Measurements from ENCODE around the gene PAGE1. TPM values are rescaled to one million over a fixed set of nuclear protein-coding genes. Genes with fewer than 3 reads are reported as not detected.
"Not testable (repeated sequence)": the region's sequence is repeated elsewhere in the genome, so short reads cannot be mapped to it uniquely, and the experiment has no call there.

The PAGE1 gene
- not detected in 2 replicates for total RNA-seq (2014; rRNA removed; shearing (Covaris generic); ENCODE audit: low replicate concordance)

GRCh38 chrX:49695276-49696180 lies at the start of gene PAGE1:
Gene PAGE1, minus strand, starts transcription at chrX:49695984. Its CDS starts 1,214 bp downstream, at chrX:49694770.
- Histone ChIP-seq H3K4me1 (ENCODE audit: low read length) (no peaks in the 10 kb centered on the region), H3K9me2 (replicated peaks; ENCODE audit: insufficient read depth, low read length) (no peaks in the 10 kb centered on the region), H2AFZ (ENCODE audit: low read length) (no peak within 1 kb of the TSS), H3K9me3 (ENCODE audit: low read length) (no peaks in the 10 kb centered on the region), H3K27ac (ENCODE audit: low read length) (no peak within 1 kb of the TSS), H3K4me2 (ENCODE audit: low read depth, low read length, poor library complexity, severe bottlenecking) (no peak within 1 kb of the TSS), H3K9ac (ENCODE audit: low read length) (no peak within 1 kb of the TSS), H3K79me2 (ENCODE audit: low read length) (no peaks in the 10 kb centered on the region), H3K36me3 (ENCODE audit: insufficient read depth, low read length) (no peaks in the 10 kb centered on the region), H4K20me1 (ENCODE audit: insufficient read depth, low read depth, low read length) (no peaks in the 10 kb centered on the region), H3K4me3 (ENCODE audit: low read length) (no peak within 1 kb of the TSS), H3K27me3 (ENCODE audit: low read length) (no peaks in the 10 kb centered on the region)
- no peak for DNase-seq

GRCh38 chrX:49741501-49741900 lies 45.7 kb upstream of the PAGE1 start:
- H3K36me3 ChIP-seq (ENCODE audit: insufficient read depth, low read length); H3K4me1 ChIP-seq (ENCODE audit: low read length); DNase-seq; H4K20me1 ChIP-seq (ENCODE audit: insufficient read depth, low read depth, low read length); H3K9me3 ChIP-seq (ENCODE audit: low read length); H3K4me3 ChIP-seq (ENCODE audit: low read length); H3K4me2 ChIP-seq (ENCODE audit: low read depth, low read length, poor library complexity, severe bottlenecking); H3K27ac ChIP-seq (ENCODE audit: low read length); H3K79me2 ChIP-seq (ENCODE audit: low read length); H2AFZ ChIP-seq (ENCODE audit: low read length); H3K9me2 ChIP-seq (replicated peaks; ENCODE audit: insufficient read depth, low read length); H3K27me3 ChIP-seq (ENCODE audit: low read length); H3K9ac ChIP-seq (ENCODE audit: low read length): not testable (repeated sequence)

- no peak for DNase-seq
- Histone ChIP-seq H3K9me3 (ENCODE audit: low read length) (no peaks in the 10 kb centered on the region), H3K36me3 (ENCODE audit: insufficient read depth, low read length) (no peaks in the 10 kb centered on the region)
Observed at GRCh38 chrX:49727847-49728246, 32.1 kb upstream of the PAGE1 start.

GRCh38 chrX:49726966-49727365 lies 31.2 kb upstream of the PAGE1 start:
- no peak for DNase-seq
- H4K20me1 ChIP-seq (ENCODE audit: insufficient read depth, low read depth, low read length): no peaks in the 10 kb centered on the region
- no peaks in the 10 kb centered on the region for H3K9me3 ChIP-seq (ENCODE audit: low read length)
- no peak overlapping the region for H3K4me2 ChIP-seq (ENCODE audit: low read depth, low read length, poor library complexity, severe bottlenecking)
- no peak overlapping the region for H2AFZ ChIP-seq (ENCODE audit: low read length)
- H3K9ac ChIP-seq (ENCODE audit: low read length): no peak overlapping the region
- H3K27ac ChIP-seq (ENCODE audit: low read length): no peak overlapping the region
- H3K27me3 ChIP-seq (ENCODE audit: low read length): no peaks in the 10 kb centered on the region
- H3K79me2 ChIP-seq (ENCODE audit: low read length): no peaks in the 10 kb centered on the region
- no peak overlapping the region for H3K4me3 ChIP-seq (ENCODE audit: low read length)
- H3K36me3 ChIP-seq (ENCODE audit: insufficient read depth, low read length): no peaks in the 10 kb centered on the region
- no peaks in the 10 kb centered on the region for H3K9me2 ChIP-seq (replicated peaks; ENCODE audit: insufficient read depth, low read length)
- peaks cover 7% of the 10 kb centered on the region for H3K4me1 ChIP-seq (ENCODE audit: low read length)

More at GRCh38 chrX:49727847-49728246, 32.1 kb upstream of the PAGE1 start:
- Histone ChIP-seq H3K27ac (ENCODE audit: low read length) (no peak overlapping the region), H3K9me2 (replicated peaks; ENCODE audit: insufficient read depth, low read length) (no peaks in the 10 kb centered on the region), H3K27me3 (ENCODE audit: low read length) (no peaks in the 10 kb centered on the region), H3K79me2 (ENCODE audit: low read length) (no peaks in the 10 kb centered on the region), H4K20me1 (ENCODE audit: insufficient read depth, low read depth, low read length) (no peaks in the 10 kb centered on the region), H3K4me2 (ENCODE audit: low read depth, low read length, poor library complexity, severe bottlenecking) (no peak overlapping the region), H3K4me1 (ENCODE audit: low read length) (peaks cover 7% of the 10 kb centered on the region), H3K4me3 (ENCODE audit: low read length) (no peak overlapping the region), H3K9ac (ENCODE audit: low read length) (no peak overlapping the region), H2AFZ (ENCODE audit: low read length) (no peak overlapping the region; the same call in 1 of the 2 replicates)

- Histone ChIP-seq H3K79me2 (ENCODE audit: low read length) (no peaks in the 10 kb centered on the region), H3K4me3 (ENCODE audit: low read length) (no peak overlapping the region), H3K9me2 (replicated peaks; ENCODE audit: insufficient read depth, low read length) (no peaks in the 10 kb centered on the region), H3K9ac (ENCODE audit: low read length) (no peak overlapping the region), H4K20me1 (ENCODE audit: insufficient read depth, low read depth, low read length) (no peaks in the 10 kb centered on the region), H3K4me2 (ENCODE audit: low read depth, low read length, poor library complexity, severe bottlenecking) (no peak overlapping the region), H3K27ac (ENCODE audit: low read length) (no peak overlapping the region), H3K27me3 (ENCODE audit: low read length) (no peaks in the 10 kb centered on the region), H3K4me1 (ENCODE audit: low read length) (peaks cover 7% of the 10 kb centered on the region), H2AFZ (ENCODE audit: low read length) (no peak overlapping the region), H3K36me3 (ENCODE audit: insufficient read depth, low read length) (no peaks in the 10 kb centered on the region), H3K9me3 (ENCODE audit: low read length) (no peaks in the 10 kb centered on the region)
- no peak for DNase-seq
Observed at GRCh38 chrX:49725923-49726904, 30.4 kb upstream of the PAGE1 start.

- no peaks in the 10 kb centered on the region for H3K27me3 ChIP-seq (ENCODE audit: low read length)
- H3K4me2 ChIP-seq (ENCODE audit: low read depth, low read length, poor library complexity, severe bottlenecking): no peak overlapping the region
- H3K9me3 ChIP-seq (ENCODE audit: low read length): no peaks in the 10 kb centered on the region
- H2AFZ ChIP-seq (ENCODE audit: low read length): no peak overlapping the region
- no peak overlapping the region for H3K4me3 ChIP-seq (ENCODE audit: low read length)
- peaks cover 7% of the 10 kb centered on the region for H3K4me1 ChIP-seq (ENCODE audit: low read length)
- H3K36me3 ChIP-seq (ENCODE audit: insufficient read depth, low read length): no peaks in the 10 kb centered on the region
- DNase-seq: no peak
- H4K20me1 ChIP-seq (ENCODE audit: insufficient read depth, low read depth, low read length): no peaks in the 10 kb centered on the region
- H3K79me2 ChIP-seq (ENCODE audit: low read length): no peaks in the 10 kb centered on the region
- no peaks in the 10 kb centered on the region for H3K9me2 ChIP-seq (replicated peaks; ENCODE audit: insufficient read depth, low read length)
- H3K27ac ChIP-seq (ENCODE audit: low read length): no peak overlapping the region
- no peak overlapping the region for H3K9ac ChIP-seq (ENCODE audit: low read length)
Observed at GRCh38 chrX:49725401-49725800, 29.6 kb upstream of the PAGE1 start.

- H3K27me3 ChIP-seq (ENCODE audit: low read length); H3K9ac ChIP-seq (ENCODE audit: low read length); H3K4me1 ChIP-seq (ENCODE audit: low read length); H3K79me2 ChIP-seq (ENCODE audit: low read length); H3K9me3 ChIP-seq (ENCODE audit: low read length); H2AFZ ChIP-seq (ENCODE audit: low read length); H3K36me3 ChIP-seq (ENCODE audit: insufficient read depth, low read length); H3K4me3 ChIP-seq (ENCODE audit: low read length); DNase-seq; H3K9me2 ChIP-seq (replicated peaks; ENCODE audit: insufficient read depth, low read length); H3K4me2 ChIP-seq (ENCODE audit: low read depth, low read length, poor library complexity, severe bottlenecking); H4K20me1 ChIP-seq (ENCODE audit: insufficient read depth, low read depth, low read length); H3K27ac ChIP-seq (ENCODE audit: low read length): not testable (repeated sequence)
Observed at GRCh38 chrX:49720106-49720505, 24.3 kb upstream of the PAGE1 start.

- DNase-seq: no peak
- no peak overlapping the region for H2AFZ ChIP-seq (ENCODE audit: low read length)
- H3K9ac ChIP-seq (ENCODE audit: low read length): no peak overlapping the region
- H3K27me3 ChIP-seq (ENCODE audit: low read length): no peaks in the 10 kb centered on the region
- no peaks in the 10 kb centered on the region for H3K36me3 ChIP-seq (ENCODE audit: insufficient read depth, low read length)
- no peaks in the 10 kb centered on the region for H3K79me2 ChIP-seq (ENCODE audit: low read length)
- H3K4me1 ChIP-seq (ENCODE audit: low read length): peaks cover 3% of the 10 kb centered on the region; the same call in 1 of the 2 replicates
- H3K4me3 ChIP-seq (ENCODE audit: low read length): no peak overlapping the region
- H3K4me2 ChIP-seq (ENCODE audit: low read depth, low read length, poor library complexity, severe bottlenecking): no peak overlapping the region
- no peaks in the 10 kb centered on the region for H4K20me1 ChIP-seq (ENCODE audit: insufficient read depth, low read depth, low read length)
- H3K9me2 ChIP-seq (replicated peaks; ENCODE audit: insufficient read depth, low read length): no peaks in the 10 kb centered on the region
- H3K9me3 ChIP-seq (ENCODE audit: low read length): no peaks in the 10 kb centered on the region
- H3K27ac ChIP-seq (ENCODE audit: low read length): no peak overlapping the region
Observed at GRCh38 chrX:49712577-49712976, 16.8 kb upstream of the PAGE1 start.
